ENCODE data around the gene PHKA2. TPM values are rescaled to one million over a fixed set of nuclear protein-coding genes. Genes with fewer than 3 reads are reported as not detected.

The PHKA2 gene
- total RNA-seq (2022), result 17.9 and 18.1 TPM in 2 replicates
- percentile 53 among the genes with signal in this experiment for Bru-seq, nascent RNA
- BruChase-seq, experiment 1, labeled RNA remaining after a 6-hour chase, result percentile 53 among the genes with signal in this experiment
- percentile 53 among the genes with signal in this experiment for BruChase-seq, experiment 2, labeled RNA remaining after a 2-hour chase
- long read RNA-seq, transcript PHKA2-203 (4 exons, 1,945 nt), result major isoform, 5 of 13 reads
- long read RNA-seq, partial matches to known transcripts, result 4 of 13 reads
- long read RNA-seq, other reads (novel, unspliced or antisense), result 4 of 13 reads

GRCh38 chrX:18983666-18984380, at the start of gene PHKA2:
Gene PHKA2 (minus strand): TSS chrX:18984114. CDS start chrX:18983932, 182 bp downstream.
- Mint-ChIP-seq H3K4me1 (ENCODE audit: insufficient read depth, unreplicated experiment) (no peaks in the 10 kb centered on the region), H3K27me3 (ENCODE audit: insufficient read depth, unreplicated experiment) (no peaks in the 10 kb centered on the region), H3K4me3 (ENCODE audit: unreplicated experiment) (peak within 1 kb of the TSS; percentile 79), H3K27ac (ENCODE audit: low read depth, unreplicated experiment) (peak within 1 kb of the TSS; percentile 88), H3K36me3 (ENCODE audit: insufficient read depth, unreplicated experiment) (no peaks in the 10 kb centered on the region), H3K9me3 (ENCODE audit: unreplicated experiment) (no peaks in the 10 kb centered on the region)
- POLR2A ChIA-PET, result interaction anchor here (0.6 to 1.0 kb wide), 3 partner anchors 12 to 554 kb away, joined by 3 to 7 read pairs (median 3); no protein-coding TSS in a partner anchor
- intact Hi-C loops (cut with micrococcal nuclease), result no loop called here
- BruUV-seq (replicated peaks), result no TSS peak
- DNase-seq (ENCODE audit: unreplicated experiment), result peak; percentile 57
- CTCF ChIA-PET, result interaction anchor here (0.9 kb wide), 1 partner anchor 45 kb away, joined by 3 read pairs; no protein-coding TSS in a partner anchor
- no peak for TF ChIP-seq CTCF (IDR thresholded peaks at IDR 0.05; ENCODE audit: unreplicated experiment)

GRCh38 chrX:19030805-19031204, 46.9 kb upstream of the PHKA2 start:
- no peaks in the 10 kb centered on the region for H3K4me1 Mint-ChIP-seq (ENCODE audit: insufficient read depth, unreplicated experiment)
- no peaks in the 10 kb centered on the region for H3K9me3 Mint-ChIP-seq (ENCODE audit: unreplicated experiment)
- POLR2A ChIA-PET, result no interaction called here
- intact Hi-C loops (cut with micrococcal nuclease), result no loop called here
- DNase-seq (ENCODE audit: unreplicated experiment), result no peak
- BruUV-seq (replicated peaks), result no TSS peak
- no peaks in the 10 kb centered on the region for H3K27me3 Mint-ChIP-seq (ENCODE audit: insufficient read depth, unreplicated experiment)
- no peak overlapping the region for H3K4me3 Mint-ChIP-seq (ENCODE audit: unreplicated experiment)
- H3K36me3 Mint-ChIP-seq (ENCODE audit: insufficient read depth, unreplicated experiment), result no peaks in the 10 kb centered on the region
- CTCF ChIA-PET, result interaction anchor here (0.7 to 4.3 kb wide), 3 partner anchors 9 to 13 kb away, joined by 6 to 30 read pairs (median 19); no protein-coding TSS in a partner anchor
- no peak overlapping the region for H3K27ac Mint-ChIP-seq (ENCODE audit: low read depth, unreplicated experiment)
- no peak for TF ChIP-seq CTCF (IDR thresholded peaks at IDR 0.05; ENCODE audit: unreplicated experiment)

DNA sequence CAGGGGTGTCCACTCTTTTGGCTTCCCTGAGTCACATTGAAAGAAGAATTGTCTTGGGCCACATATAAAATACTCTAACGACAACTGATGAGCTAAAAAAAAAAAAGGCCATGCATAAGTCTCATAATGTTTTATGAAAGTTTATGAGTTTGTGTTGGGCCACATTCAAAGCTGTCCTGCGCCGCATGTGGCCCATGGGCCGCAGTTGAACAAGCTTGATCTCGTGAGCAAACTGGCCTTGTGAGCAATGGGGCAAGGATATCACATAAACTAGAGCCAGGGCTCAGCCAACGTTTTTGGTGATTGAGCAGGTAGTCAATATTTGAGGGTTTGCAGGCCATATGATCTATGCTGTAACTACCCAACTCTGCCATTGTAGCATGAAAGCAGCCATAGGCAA, 44.6 kb upstream of the PHKA2 start:
- Mint-ChIP-seq H3K27ac (ENCODE audit: low read depth, unreplicated experiment) (no peak overlapping the region), H3K9me3 (ENCODE audit: unreplicated experiment) (no peaks in the 10 kb centered on the region), H3K4me1 (ENCODE audit: insufficient read depth, unreplicated experiment) (no peaks in the 10 kb centered on the region), H3K36me3 (ENCODE audit: insufficient read depth, unreplicated experiment) (no peaks in the 10 kb centered on the region), H3K27me3 (ENCODE audit: insufficient read depth, unreplicated experiment) (no peaks in the 10 kb centered on the region), H3K4me3 (ENCODE audit: unreplicated experiment) (no peak overlapping the region)
- TF ChIP-seq CTCF (IDR thresholded peaks at IDR 0.05; ENCODE audit: unreplicated experiment), result no peak
- no peak for DNase-seq (ENCODE audit: unreplicated experiment)
- CTCF ChIA-PET, result interaction anchor here (3.4 to 4.3 kb wide), 2 partner anchors 11 kb away, joined by 19 to 30 read pairs; no protein-coding TSS in a partner anchor
- POLR2A ChIA-PET, result no interaction called here
- BruUV-seq (replicated peaks), result no TSS peak
- intact Hi-C loops (cut with micrococcal nuclease), result no loop called here

DNA sequence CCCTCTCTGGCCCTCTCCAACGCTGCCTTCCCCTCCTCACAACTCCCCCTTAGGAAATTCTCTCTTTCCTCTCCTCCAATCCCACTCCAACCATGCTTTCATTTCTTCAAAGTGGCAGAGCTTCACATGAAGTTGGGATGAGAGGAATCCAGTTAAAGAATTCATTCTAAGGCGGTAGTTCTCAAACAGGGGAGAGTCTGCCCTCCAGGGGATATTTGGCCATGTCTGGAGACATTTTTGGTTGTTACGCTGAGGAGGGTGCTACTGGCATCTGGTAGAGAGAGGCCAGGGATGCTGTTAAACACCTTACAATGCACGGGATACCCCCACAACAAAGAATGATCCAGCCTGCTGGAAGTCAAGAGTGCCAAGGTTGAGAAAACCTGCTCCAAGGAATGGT, 40.5 kb upstream of the PHKA2 start:
- no peak overlapping the region for H3K4me3 Mint-ChIP-seq (ENCODE audit: unreplicated experiment)
- H3K27me3 Mint-ChIP-seq (ENCODE audit: insufficient read depth, unreplicated experiment), result no peaks in the 10 kb centered on the region
- intact Hi-C loops (cut with micrococcal nuclease), result no loop called here
- POLR2A ChIA-PET, result interaction anchor here (0.8 kb wide), 1 partner anchor 48 kb away, joined by 3 read pairs; no protein-coding TSS in a partner anchor
- no peaks in the 10 kb centered on the region for H3K4me1 Mint-ChIP-seq (ENCODE audit: insufficient read depth, unreplicated experiment)
- no TSS peak for BruUV-seq (replicated peaks)
- CTCF ChIA-PET, result no interaction called here
- DNase-seq (ENCODE audit: unreplicated experiment), result no peak
- peaks cover 8% of the 10 kb centered on the region for H3K9me3 Mint-ChIP-seq (ENCODE audit: unreplicated experiment)
- no peak for TF ChIP-seq CTCF (IDR thresholded peaks at IDR 0.05; ENCODE audit: unreplicated experiment)
- H3K27ac Mint-ChIP-seq (ENCODE audit: low read depth, unreplicated experiment), result no peak overlapping the region
- H3K36me3 Mint-ChIP-seq (ENCODE audit: insufficient read depth, unreplicated experiment), result no peaks in the 10 kb centered on the region
